Activated T-helper 17 cell treated with anti-CD3 and anti-CD28 coated beads, Interleukin-2, amount 50 U/mL, for 72 hours (primary cell): ENCODE measurements around the gene CDRT4. TPM values are rescaled to one million over a fixed set of nuclear protein-coding genes. Genes with fewer than 3 reads are reported as not detected.

Experiments
- ATAC-seq: fragments of 150-1000 bp; cut with Tn5 transposase; replicated peaks from 2 replicates; pipeline ENCODE4 v1.10.0; 2021; ENCODE audit warnings: mild to moderate bottlenecking, moderate library complexity
- H3K27ac Mint-ChIP-seq: one replicate; pipeline ENCODE4 v1.8.0; 2022; ENCODE audit warnings: mixed read lengths
- H3K27me3 Mint-ChIP-seq: one replicate; pipeline ENCODE4 v1.8.0; 2022; ENCODE audit warnings: mixed read lengths
- H3K36me3 Mint-ChIP-seq: one replicate; pipeline ENCODE4 v1.8.0; 2022; ENCODE audit warnings: low read depth, mild to moderate bottlenecking, mixed read lengths
- H3K4me1 Mint-ChIP-seq: one replicate; pipeline ENCODE4 v1.8.0; 2022; ENCODE audit warnings: mixed read lengths
- H3K4me3 Mint-ChIP-seq: one replicate; pipeline ENCODE4 v1.8.0; 2022; ENCODE audit warnings: mild to moderate bottlenecking, mixed read lengths
- H3K9me3 Mint-ChIP-seq: one replicate; pipeline ENCODE4 v1.8.0; 2022; ENCODE audit warnings: mixed read lengths
- total RNA-seq, 2 donors: library from RNA; stranded (reverse); gene quantifications; one replicate each; pipeline ENCODE4 v1.2.3, GENCODE V29; 2022

Gene CDRT4
- total RNA-seq, 2 donors from 2014 or later = 5.8 to 8.0 TPM

DNA sequence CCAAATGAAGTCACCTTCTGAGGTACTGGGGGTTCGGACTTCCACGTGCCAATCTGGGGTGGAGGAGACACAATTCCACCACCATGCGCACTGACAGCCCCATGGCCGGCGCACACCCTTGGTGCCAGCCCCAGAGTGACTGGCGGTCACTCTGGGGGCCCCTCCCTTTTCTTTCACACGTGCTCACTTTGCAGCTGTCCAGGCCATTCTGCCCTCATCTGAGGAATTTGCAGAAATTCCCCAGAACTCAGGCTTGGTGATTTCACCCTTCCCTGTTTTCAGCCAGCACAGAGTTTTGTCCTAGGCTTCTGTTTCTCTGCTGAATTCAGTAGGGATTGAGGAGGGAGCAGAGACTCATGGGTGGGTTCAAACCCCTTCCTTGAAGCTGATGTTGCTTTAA, 54.8 kb downstream of the CDRT4 start:
- Mint-ChIP-seq H3K4me3 (no peak overlapping the region), H3K36me3 (no peaks in the 10 kb centered on the region), H3K27me3 (no peaks in the 10 kb centered on the region), H3K9me3 (no peaks in the 10 kb centered on the region), H3K4me1 (no peaks in the 10 kb centered on the region), H3K27ac (no peak overlapping the region)
- ATAC-seq = no peak

DNA sequence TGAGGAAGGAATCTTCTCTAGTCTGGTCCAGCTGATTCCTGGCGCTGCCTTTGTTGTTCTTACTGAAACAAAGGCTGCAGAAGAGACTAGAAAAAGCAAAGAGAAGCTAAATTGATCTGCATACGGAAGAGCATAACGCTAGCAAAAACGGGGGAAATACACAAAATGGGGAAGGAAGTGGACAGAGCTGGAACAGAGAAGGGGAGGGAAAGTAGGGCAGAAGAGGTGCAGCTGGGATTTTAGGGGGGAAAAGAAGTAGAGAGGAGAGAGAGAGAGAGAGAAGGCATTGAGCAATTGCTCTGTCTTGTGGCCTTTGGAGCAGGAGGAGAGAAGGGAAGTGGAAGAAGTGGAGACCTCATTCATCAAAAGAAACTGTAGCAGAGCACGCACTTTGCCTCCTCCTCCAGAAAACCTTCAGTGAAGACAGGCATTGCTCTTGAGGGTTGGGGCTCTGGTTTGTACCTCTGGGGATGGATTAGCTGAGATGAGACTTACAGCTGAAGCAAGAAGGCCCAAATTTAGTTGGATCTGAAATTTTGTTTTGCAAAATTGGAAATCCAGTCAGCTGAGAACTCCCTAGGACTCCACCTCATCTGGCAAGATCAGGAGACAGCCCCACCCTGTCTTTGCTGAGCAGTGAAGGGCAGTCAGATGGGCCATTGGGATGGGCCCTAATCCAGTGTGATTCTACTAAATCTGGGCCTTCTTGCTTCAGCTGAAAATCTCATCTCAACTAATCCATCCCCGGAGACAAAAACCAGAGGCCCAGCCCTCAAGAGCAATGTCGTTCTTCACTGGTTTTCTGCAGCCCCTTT, 55.8 kb downstream of the CDRT4 start:
- Mint-ChIP-seq H3K9me3 (no peaks in the 10 kb centered on the region), H3K27me3 (no peaks in the 10 kb centered on the region), H3K4me3 (no peak overlapping the region), H3K36me3 (no peaks in the 10 kb centered on the region), H3K4me1 (no peaks in the 10 kb centered on the region), H3K27ac (no peak overlapping the region)
- no peak for ATAC-seq

DNA sequence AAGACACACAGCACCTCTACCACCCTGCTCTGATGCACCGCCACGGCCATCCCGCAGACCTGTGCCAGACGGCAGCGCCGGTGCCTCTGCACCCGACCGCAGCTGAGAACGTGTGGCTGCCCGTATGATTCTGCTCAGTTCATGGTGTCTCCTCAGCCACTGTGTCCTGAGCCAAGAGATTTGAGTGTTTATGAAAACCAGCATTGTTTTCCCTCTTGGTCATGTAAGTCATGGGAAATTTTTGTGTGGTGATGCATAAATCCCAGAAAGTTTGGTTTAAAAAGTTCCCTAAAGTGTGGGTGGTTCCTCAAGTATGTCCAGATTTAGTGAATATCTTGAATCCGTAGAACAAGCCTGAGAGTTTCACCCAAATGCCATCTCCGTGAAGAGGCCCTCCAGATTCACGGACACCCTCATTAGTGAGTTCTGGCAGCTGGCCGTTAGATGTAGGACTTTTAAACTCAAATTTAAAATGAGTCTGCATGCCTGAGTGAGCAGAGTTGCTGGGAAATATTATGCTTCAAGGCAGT, 57.6 kb downstream of the CDRT4 start:
- no peak for ATAC-seq
- Mint-ChIP-seq H3K27ac (no peak overlapping the region), H3K4me1 (no peaks in the 10 kb centered on the region), H3K36me3 (no peaks in the 10 kb centered on the region), H3K4me3 (no peak overlapping the region), H3K27me3 (no peaks in the 10 kb centered on the region), H3K9me3 (no peaks in the 10 kb centered on the region)

DNA sequence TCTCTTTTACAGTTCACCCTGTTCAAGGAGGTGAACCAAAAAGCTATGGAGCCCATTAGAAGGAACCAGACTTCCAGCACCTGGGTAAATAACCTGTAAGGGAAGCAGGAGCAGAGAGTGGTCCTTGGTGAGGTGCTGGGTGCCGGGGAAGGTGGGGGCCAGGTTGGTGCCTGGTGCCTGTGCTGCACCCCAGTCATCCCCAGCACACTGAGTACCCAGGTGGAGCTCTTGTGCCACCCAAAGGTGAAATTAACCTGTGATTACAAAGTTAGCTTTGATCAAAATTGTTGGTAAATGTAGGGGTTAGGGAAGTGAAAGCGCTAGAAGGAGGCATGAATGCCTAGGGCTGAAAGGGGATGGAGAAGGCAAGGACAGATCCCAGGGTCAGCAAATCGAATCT, 58.6 kb downstream of the CDRT4 start:
- Mint-ChIP-seq H3K9me3 (no peaks in the 10 kb centered on the region), H3K27ac (no peak overlapping the region), H3K4me1 (no peaks in the 10 kb centered on the region), H3K27me3 (peaks cover under 1% of the 10 kb centered on the region), H3K4me3 (no peak overlapping the region), H3K36me3 (no peaks in the 10 kb centered on the region)
- no peak for ATAC-seq

- ATAC-seq = no peak
- Mint-ChIP-seq H3K36me3 (no peaks in the 10 kb centered on the region), H3K4me1 (no peaks in the 10 kb centered on the region), H3K9me3 (no peaks in the 10 kb centered on the region), H3K4me3 (no peak overlapping the region), H3K27ac (no peak overlapping the region), H3K27me3 (peaks cover 11% of the 10 kb centered on the region)
These were observed 61.3 kb downstream of the CDRT4 start for GRCh38 chr17:15406081-15406480.

- H3K4me1 Mint-ChIP-seq = no peaks in the 10 kb centered on the region
- peaks cover 11% of the 10 kb centered on the region for H3K27me3 Mint-ChIP-seq
- H3K27ac Mint-ChIP-seq = no peak overlapping the region
- ATAC-seq = no peak
- H3K4me3 Mint-ChIP-seq = no peak overlapping the region
- H3K9me3 Mint-ChIP-seq = no peaks in the 10 kb centered on the region
- no peaks in the 10 kb centered on the region for H3K36me3 Mint-ChIP-seq
These were observed 62.4 kb downstream of the CDRT4 start for GRCh38 chr17:15405058-15405415.

DNA sequence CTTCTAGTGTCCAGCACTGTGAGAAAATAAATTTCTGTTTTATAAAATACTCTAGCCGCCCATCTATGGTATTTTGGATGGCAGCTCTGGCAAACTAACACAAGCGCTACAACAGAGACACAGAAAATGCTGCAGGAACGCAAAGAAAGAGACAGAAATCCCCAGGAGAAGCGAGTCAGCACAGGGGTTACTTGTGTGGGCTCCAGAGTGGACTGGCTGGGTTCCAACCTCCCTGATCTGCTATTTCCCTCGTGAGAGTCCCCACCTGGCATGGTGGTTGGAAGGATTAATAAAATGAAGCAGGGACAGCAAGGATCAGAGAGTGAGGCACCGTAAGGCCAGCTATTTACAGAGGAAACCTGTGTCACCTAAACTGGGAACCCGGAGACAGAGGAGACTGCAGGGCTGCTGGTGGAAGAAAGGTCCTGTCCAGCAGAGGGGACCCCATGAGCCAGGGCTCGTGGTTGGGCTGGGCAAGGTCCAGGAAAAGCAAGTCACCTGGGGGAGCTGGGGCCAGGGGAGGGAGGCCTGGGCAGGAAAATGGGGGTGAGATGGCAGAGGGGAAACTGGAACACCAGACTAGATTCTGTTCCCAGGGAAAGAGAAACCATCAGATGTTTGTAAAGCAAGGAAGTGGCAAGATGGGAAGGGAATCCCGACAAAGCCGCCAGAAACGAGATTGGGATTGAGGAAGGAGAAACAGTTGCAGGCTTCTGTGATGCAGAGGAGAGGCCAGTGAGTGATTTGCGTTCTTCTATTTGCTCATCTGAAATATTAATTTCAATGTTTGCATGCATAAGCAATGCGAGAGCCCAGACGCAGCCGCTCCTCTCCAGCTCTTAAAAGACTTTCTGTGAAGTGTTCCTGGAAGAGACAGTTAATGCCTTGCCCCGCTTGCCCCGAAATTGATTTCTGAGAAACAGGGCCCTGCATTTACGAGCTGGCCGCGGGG, 63.0 kb downstream of the CDRT4 start:
- H3K4me1 Mint-ChIP-seq = no peaks in the 10 kb centered on the region
- no peak overlapping the region for H3K27ac Mint-ChIP-seq
- H3K9me3 Mint-ChIP-seq = no peaks in the 10 kb centered on the region
- no peaks in the 10 kb centered on the region for H3K36me3 Mint-ChIP-seq
- peaks cover 11% of the 10 kb centered on the region for H3K27me3 Mint-ChIP-seq
- H3K4me3 Mint-ChIP-seq = no peak overlapping the region
- no peak for ATAC-seq

DNA sequence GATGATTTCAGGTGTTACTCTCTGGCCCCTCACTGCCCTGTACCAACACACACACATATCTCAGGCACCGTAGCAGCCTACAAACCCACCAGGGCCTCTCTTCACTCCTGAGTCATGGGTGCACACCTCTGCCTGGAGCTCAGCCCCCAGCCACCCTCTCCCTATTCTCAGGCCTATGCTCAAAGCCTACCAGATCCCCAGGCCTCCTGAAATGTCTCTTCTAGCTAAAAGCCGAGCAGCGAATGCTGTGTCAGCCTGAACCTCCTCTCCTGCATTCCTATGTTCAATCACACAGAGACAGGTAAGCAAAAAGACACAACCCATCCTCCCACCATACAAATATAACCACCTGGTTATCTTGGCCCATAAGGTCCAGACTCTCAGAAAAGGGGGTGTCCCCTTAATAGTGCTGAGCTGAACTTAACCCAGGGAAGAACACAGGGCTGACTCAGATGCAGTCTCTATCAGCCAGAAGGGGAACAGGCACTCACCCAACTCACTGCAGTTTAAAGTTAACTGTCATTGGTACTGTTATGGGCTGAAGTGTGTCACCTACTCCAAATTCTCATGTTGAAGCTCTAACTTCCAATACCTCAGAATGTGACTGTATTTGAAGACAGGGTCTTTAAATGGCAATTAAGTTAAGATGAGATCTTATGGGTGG, 64.0 kb downstream of the CDRT4 start:
- no peaks in the 10 kb centered on the region for H3K36me3 Mint-ChIP-seq
- no peaks in the 10 kb centered on the region for H3K4me1 Mint-ChIP-seq
- peaks cover 16% of the 10 kb centered on the region for H3K27me3 Mint-ChIP-seq
- no peaks in the 10 kb centered on the region for H3K9me3 Mint-ChIP-seq
- no peak overlapping the region for H3K4me3 Mint-ChIP-seq
- no peak for ATAC-seq
- no peak overlapping the region for H3K27ac Mint-ChIP-seq

DNA sequence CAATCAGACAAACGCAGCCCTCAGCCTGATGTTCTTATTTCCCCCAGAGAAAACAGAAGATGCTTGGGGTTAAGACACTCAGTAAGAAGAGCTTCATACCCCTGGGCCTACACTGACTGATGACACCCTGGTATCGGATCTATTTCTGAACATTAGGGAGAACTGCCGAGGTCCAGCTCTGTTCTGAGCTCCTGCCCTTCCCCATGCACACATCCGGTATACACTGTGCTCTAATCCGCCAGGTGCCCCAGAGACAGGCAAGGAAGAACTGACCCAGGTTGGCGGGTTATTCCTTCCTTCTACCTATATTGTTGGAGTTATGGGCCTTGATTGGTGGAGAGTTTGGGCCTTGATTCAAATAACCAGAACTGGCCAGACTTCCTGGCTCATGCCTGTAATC, 68.0 kb downstream of the CDRT4 start:
- no peak overlapping the region for H3K4me3 Mint-ChIP-seq
- no peaks in the 10 kb centered on the region for H3K36me3 Mint-ChIP-seq
- H3K27ac Mint-ChIP-seq = no peak overlapping the region
- H3K9me3 Mint-ChIP-seq = no peaks in the 10 kb centered on the region
- no peaks in the 10 kb centered on the region for H3K4me1 Mint-ChIP-seq
- no peak for ATAC-seq
- H3K27me3 Mint-ChIP-seq = peaks cover 25% of the 10 kb centered on the region

GRCh38 chr17:15398736-15399331, 68.6 kb downstream of the CDRT4 start:
- no peak for ATAC-seq
- Mint-ChIP-seq H3K36me3 (no peaks in the 10 kb centered on the region), H3K27me3 (peaks cover 26% of the 10 kb centered on the region), H3K9me3 (no peaks in the 10 kb centered on the region), H3K4me1 (no peaks in the 10 kb centered on the region), H3K27ac (no peak overlapping the region), H3K4me3 (no peak overlapping the region)

DNA sequence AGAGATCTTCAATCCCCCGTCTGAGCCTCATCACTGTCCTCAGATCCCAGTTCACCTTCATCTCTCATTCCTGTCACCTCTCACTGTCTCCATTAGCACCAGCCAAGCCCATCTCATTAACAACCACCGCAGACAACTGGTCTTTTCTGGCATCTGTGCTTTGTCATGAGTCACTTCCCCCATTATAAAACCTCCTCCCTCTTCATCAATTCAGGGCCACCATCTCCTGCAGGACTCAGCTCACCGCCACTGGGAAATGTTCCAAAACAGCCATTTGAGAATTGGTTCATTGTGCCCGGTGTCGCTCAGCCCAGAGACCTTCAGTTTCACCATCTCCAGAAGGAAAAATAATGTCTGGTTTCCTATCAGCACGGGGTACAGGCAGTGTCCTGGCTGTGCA, 69.1 kb downstream of the CDRT4 start:
- no peaks in the 10 kb centered on the region for H3K4me1 Mint-ChIP-seq
- H3K27me3 Mint-ChIP-seq = peaks cover 23% of the 10 kb centered on the region
- H3K27ac Mint-ChIP-seq = no peak overlapping the region
- ATAC-seq = no peak
- H3K9me3 Mint-ChIP-seq = no peaks in the 10 kb centered on the region
- H3K36me3 Mint-ChIP-seq = no peaks in the 10 kb centered on the region
- no peak overlapping the region for H3K4me3 Mint-ChIP-seq

DNA sequence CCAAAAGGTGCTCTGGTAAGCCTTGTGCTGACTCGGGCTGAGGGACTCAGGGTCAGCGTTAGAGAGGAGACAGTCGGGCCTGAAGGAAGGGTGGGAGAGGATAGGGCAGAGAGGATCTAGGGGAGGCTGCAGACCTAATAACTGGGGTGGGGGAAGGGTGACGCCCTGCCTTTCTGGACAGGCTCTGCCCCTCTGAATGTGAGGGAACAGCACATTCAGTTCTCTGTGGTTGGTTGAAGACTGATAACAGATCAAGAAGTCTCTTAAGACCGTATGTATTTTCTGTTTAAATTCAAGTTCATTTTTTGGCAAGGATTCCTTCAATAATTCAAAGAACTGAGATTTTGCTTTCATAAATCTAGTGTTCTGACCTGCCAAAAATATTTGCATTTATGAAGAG, 69.8 kb downstream of the CDRT4 start:
- Mint-ChIP-seq H3K27me3 (peaks cover 23% of the 10 kb centered on the region), H3K4me1 (no peaks in the 10 kb centered on the region), H3K4me3 (no peak overlapping the region), H3K27ac (no peak overlapping the region), H3K9me3 (no peaks in the 10 kb centered on the region), H3K36me3 (no peaks in the 10 kb centered on the region)
- no peak for ATAC-seq

GRCh38 chr17:15395091-15395490, 72.3 kb downstream of the CDRT4 start:
- no peak overlapping the region for H3K27ac Mint-ChIP-seq
- no peak for ATAC-seq
- no peak overlapping the region for H3K4me3 Mint-ChIP-seq
- H3K9me3 Mint-ChIP-seq = no peaks in the 10 kb centered on the region
- no peaks in the 10 kb centered on the region for H3K4me1 Mint-ChIP-seq
- peaks cover 18% of the 10 kb centered on the region for H3K27me3 Mint-ChIP-seq
- no peaks in the 10 kb centered on the region for H3K36me3 Mint-ChIP-seq

GRCh38 chr17:15393414-15393813, 74.0 kb downstream of the CDRT4 start:
- no peaks in the 10 kb centered on the region for H3K9me3 Mint-ChIP-seq
- no peak overlapping the region for H3K4me3 Mint-ChIP-seq
- no peaks in the 10 kb centered on the region for H3K4me1 Mint-ChIP-seq
- H3K36me3 Mint-ChIP-seq = no peaks in the 10 kb centered on the region
- no peak overlapping the region for H3K27ac Mint-ChIP-seq
- H3K27me3 Mint-ChIP-seq = peaks cover 16% of the 10 kb centered on the region
- ATAC-seq = no peak
